ENCODE data around the gene CAT.

GRCh38 chr11:34416766-34417165 lies 22.0 kb upstream of the CAT start:
- TF ChIP-seq CTCF (IDR thresholded peaks at IDR 0.05), result no peak
- TF ChIP-seq REST (IDR thresholded peaks at IDR 0.05; ENCODE audit: insufficient read depth in 1 of 2, low read depth in 2 of 2, low read length in 1 of 2), result no peak
- no peak for TF ChIP-seq POLR2AphosphoS5 (IDR thresholded peaks at IDR 0.05; ENCODE audit: low read depth, low read length)
- no peak for TF ChIP-seq SIN3A (IDR thresholded peaks at IDR 0.05; ENCODE audit: borderline replicate concordance, insufficient read depth, low read depth, low read length)
